Nephron progenitor cell (in vitro differentiated cells): ENCODE results near the gene JOSD2.

Experiments
- DNase-seq: peaks from one replicate; pipeline ENCODE4 v3.0.0; 2021
- H3K27ac Mint-ChIP-seq: 2 replicates; pipeline ENCODE4 v1.8.0; 2021; ENCODE audit warnings: mild to moderate bottlenecking, moderate library complexity, mixed read lengths
- H3K27me3 Mint-ChIP-seq: 2 replicates; pipeline ENCODE4 v1.8.0; 2021; ENCODE audit warnings: mild to moderate bottlenecking, low read depth, mixed read lengths; ENCODE audit not compliant: poor library complexity
- H3K36me3 Mint-ChIP-seq: 2 replicates; pipeline ENCODE4 v1.8.0; 2021; ENCODE audit warnings: low read depth, mixed read lengths
- H3K4me1 Mint-ChIP-seq: 2 replicates; pipeline ENCODE4 v1.8.0; 2021; ENCODE audit warnings: mixed read lengths
- H3K4me3 Mint-ChIP-seq: 2 replicates; pipeline ENCODE4 v1.8.0; 2021; ENCODE audit warnings: mild to moderate bottlenecking, moderate library complexity, mixed read lengths
- H3K9me3 Mint-ChIP-seq: 2 replicates; pipeline ENCODE4 v1.8.0; 2021; ENCODE audit warnings: mild to moderate bottlenecking, moderate library complexity, mixed read lengths
- TF ChIP-seq, protein P1 (sequence below): fragments of 200-600 bp; sonication (generic); IDR thresholded peaks from 2 replicates; pipeline ENCODE4 v1.5.0; 2021; ENCODE audit warnings: antibody characterized with exemption

Gene JOSD2

DNA sequence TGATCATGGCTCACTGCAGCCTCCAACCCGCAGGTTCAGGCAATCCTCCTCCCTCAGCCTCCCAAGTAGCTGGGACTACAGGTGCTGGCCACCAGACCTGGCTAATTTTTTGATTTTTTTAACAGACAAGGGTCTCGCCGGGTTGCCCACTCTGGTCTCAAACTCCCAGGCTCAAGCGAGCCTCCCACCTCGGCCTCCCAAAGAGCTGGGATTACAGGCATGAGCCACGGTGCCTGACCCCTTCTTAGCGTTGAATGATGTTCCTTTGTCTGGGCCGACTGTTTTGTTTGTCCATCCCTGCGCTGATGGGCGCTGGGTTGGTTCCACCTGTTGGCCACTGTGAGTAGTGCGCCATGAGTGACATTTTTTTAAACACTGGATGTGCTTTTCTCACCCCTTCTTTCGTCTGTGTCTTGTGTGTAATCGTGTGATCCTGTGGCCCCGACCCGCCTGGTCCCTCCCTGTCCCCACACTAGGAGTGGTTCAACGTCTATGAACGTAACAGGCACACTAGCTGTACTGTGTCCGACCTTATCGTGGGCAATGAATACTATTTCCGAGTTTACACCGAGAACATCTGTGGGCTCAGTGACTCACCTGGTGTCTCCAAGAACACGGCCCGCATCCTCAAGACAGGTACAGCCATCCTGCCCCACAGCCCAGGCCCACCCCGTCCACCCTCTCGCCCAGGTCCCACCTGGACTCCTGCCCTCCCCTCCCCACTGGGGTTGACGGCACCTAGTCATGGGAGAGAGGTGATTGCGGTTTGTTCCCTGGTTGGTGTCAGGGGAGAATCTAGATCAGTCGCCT, 49.7 kb downstream of the JOSD2 start:
- Mint-ChIP-seq H3K4me1 (peaks cover 21% of the 10 kb centered on the region), H3K36me3 (no peaks in the 10 kb centered on the region), H3K27ac (no peak overlapping the region), H3K4me3 (no peak overlapping the region), H3K9me3 (no peaks in the 10 kb centered on the region), H3K27me3 (peaks cover 17% of the 10 kb centered on the region)
- DNase-seq, result peak; percentile 71
- TF ChIP-seq, protein P1, sequence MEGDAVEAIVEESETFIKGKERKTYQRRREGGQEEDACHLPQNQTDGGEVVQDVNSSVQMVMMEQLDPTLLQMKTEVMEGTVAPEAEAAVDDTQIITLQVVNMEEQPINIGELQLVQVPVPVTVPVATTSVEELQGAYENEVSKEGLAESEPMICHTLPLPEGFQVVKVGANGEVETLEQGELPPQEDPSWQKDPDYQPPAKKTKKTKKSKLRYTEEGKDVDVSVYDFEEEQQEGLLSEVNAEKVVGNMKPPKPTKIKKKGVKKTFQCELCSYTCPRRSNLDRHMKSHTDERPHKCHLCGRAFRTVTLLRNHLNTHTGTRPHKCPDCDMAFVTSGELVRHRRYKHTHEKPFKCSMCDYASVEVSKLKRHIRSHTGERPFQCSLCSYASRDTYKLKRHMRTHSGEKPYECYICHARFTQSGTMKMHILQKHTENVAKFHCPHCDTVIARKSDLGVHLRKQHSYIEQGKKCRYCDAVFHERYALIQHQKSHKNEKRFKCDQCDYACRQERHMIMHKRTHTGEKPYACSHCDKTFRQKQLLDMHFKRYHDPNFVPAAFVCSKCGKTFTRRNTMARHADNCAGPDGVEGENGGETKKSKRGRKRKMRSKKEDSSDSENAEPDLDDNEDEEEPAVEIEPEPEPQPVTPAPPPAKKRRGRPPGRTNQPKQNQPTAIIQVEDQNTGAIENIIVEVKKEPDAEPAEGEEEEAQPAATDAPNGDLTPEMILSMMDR, result peak; percentile 82

GRCh38 chr19:50460161-50460765, 50.7 kb downstream of the JOSD2 start:
- TF ChIP-seq, protein P1, result no peak
- H3K9me3 Mint-ChIP-seq, result no peaks in the 10 kb centered on the region
- H3K4me1 Mint-ChIP-seq, result peaks cover 13% of the 10 kb centered on the region
- peaks cover 22% of the 10 kb centered on the region for H3K27me3 Mint-ChIP-seq
- DNase-seq, result no peak
- no peak overlapping the region for H3K27ac Mint-ChIP-seq
- H3K36me3 Mint-ChIP-seq, result no peaks in the 10 kb centered on the region
- H3K4me3 Mint-ChIP-seq, result no peak overlapping the region

DNA sequence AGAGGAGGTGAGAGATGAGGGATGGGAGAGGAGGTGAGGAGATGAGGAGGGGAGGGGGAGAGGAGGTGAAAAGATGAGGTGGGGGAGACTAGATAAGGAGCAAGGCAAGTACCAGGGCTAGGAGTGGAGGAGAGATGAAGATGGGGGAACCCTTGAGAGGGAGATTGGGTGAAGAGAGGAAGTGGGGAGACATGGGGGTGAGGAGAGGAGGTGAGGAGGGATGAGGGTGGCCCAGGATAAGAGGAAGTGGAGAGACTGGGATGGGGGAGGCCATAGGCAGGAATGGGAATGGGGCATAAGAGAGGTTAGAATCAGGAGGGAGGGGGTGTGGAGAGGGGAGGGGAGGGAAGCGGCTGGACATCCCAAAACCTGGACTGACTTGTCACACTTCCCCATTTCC, 51.4 kb downstream of the JOSD2 start:
- Mint-ChIP-seq H3K9me3 (no peaks in the 10 kb centered on the region), H3K36me3 (no peaks in the 10 kb centered on the region), H3K27me3 (peaks cover 24% of the 10 kb centered on the region), H3K4me1 (peaks cover 13% of the 10 kb centered on the region), H3K4me3 (no peak overlapping the region), H3K27ac (no peak overlapping the region)
- no peak for DNase-seq
- TF ChIP-seq, protein P1, result no peak

DNA sequence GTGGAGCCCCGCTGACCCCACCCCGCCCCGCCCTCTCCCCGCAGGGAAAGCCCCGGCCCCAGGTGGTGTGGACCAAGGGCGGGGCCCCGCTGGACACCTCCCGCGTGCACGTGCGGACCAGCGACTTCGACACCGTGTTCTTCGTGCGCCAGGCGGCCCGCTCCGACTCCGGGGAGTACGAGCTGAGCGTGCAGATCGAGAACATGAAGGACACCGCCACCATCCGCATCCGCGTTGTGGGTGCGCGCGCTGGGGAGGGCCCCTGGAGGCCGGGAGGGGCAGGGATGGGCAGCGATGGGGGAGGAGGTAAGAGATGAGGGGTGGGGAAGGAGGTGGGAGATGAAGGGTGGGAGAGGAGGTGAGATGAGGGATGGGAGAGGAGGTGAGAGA, 51.9 kb downstream of the JOSD2 start:
- Mint-ChIP-seq H3K36me3 (no peaks in the 10 kb centered on the region), H3K4me1 (peaks cover 13% of the 10 kb centered on the region), H3K4me3 (no peak overlapping the region), H3K9me3 (no peaks in the 10 kb centered on the region), H3K27me3 (peaks cover 26% of the 10 kb centered on the region), H3K27ac (no peak overlapping the region)
- DNase-seq, result no peak
- TF ChIP-seq, protein P1, result no peak

DNA sequence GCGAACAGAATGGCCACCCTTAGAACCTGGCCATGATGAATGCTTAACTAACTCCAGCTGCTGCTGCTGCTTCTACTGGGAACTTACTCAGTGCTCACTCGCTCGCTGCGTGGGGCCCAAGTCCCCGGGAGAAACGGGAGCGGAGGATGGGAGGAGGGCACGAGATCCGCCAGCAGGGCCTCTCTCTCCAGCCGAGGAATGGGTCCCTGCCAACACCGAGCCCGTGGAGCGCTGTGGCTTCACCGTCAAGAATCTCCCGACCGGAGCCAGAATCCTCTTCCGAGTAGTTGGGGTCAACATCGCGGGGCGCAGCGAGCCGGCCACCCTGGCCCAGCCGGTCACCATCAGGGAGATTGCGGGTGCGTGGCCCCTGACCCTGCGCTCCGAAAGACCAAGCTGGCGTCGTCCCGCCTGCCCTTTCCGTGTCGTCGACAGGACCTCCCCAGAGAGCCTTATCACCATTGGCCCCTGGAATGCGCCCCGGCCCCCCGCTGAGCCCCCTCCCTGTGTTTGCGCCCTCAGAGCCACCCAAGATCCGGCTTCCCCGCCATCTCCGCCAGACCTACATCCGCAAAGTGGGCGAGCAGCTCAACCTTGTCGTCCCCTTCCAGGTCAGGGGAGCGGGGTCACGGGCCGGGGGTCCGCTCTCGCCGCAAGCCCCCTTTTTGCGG, 52.5 kb downstream of the JOSD2 start:
- Mint-ChIP-seq H3K4me3 (no peak overlapping the region), H3K27me3 (peaks cover 26% of the 10 kb centered on the region), H3K27ac (no peak overlapping the region), H3K36me3 (no peaks in the 10 kb centered on the region), H3K9me3 (no peaks in the 10 kb centered on the region), H3K4me1 (peaks cover 13% of the 10 kb centered on the region)
- DNase-seq, result no peak
- TF ChIP-seq, protein P1, result no peak
